Stimulated activated naive CD8-positive, alpha-beta T cell treated with anti-CD3 and anti-CD28 coated beads, Interleukin-15, Interleukin-2, amounts not matched to agents 100 ng/mL and 50 ng/mL, for 24 hours (primary cell): Measurements from ENCODE around the gene TMEM169.
"Not testable (repeated sequence)": the region's sequence is repeated elsewhere in the genome, so short reads cannot be mapped to it uniquely, and the experiment has no call there.

Experiments used
- H3K27ac Mint-ChIP-seq: one replicate; pipeline ENCODE4 v1.8.0; 2021; ENCODE audit warnings: mild to moderate bottlenecking, mixed read lengths
- H3K27me3 Mint-ChIP-seq: one replicate; pipeline ENCODE4 v1.8.0; 2021; ENCODE audit warnings: mixed read lengths
- H3K36me3 Mint-ChIP-seq: one replicate; pipeline ENCODE4 v1.8.0; 2021; ENCODE audit warnings: low read depth, mixed read lengths
- H3K4me1 Mint-ChIP-seq: one replicate; pipeline ENCODE4 v1.8.0; 2021; ENCODE audit warnings: low read depth, mixed read lengths
- H3K4me3 Mint-ChIP-seq: one replicate; pipeline ENCODE4 v1.8.0; 2021; ENCODE audit warnings: mild to moderate bottlenecking, mixed read lengths
- H3K9me3 Mint-ChIP-seq: one replicate; pipeline ENCODE4 v1.8.0; 2021; ENCODE audit warnings: mixed read lengths

TMEM169 gene

DNA sequence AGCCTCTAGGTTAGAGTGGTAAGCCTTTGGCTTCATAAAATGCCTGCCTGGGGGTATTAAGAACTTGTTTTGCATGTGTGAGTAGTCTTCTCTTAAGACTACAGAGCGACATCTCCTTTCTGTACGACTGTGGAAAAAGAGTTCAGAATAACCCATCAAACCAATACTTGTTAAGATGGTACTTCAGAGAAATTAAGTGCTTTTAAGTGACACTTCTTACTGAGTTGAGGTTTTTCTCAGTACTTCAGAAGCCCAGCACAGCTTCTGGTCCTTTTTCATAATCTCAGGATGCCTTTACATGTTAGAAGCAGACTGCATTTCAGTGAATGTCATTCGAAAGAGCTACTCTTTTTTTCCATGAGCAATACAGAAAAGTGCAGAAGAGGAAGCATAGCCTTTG is 38.3 kb downstream of the TMEM169 start:
- H3K27me3 Mint-ChIP-seq = no peaks in the 10 kb centered on the region
- H3K4me1 Mint-ChIP-seq = peaks cover 91% of the 10 kb centered on the region
- peak overlapping the region; percentile 50 for H3K4me3 Mint-ChIP-seq
- peak overlapping the region; percentile 95 for H3K27ac Mint-ChIP-seq
- peaks cover 97% of the 10 kb centered on the region for H3K36me3 Mint-ChIP-seq
- no peaks in the 10 kb centered on the region for H3K9me3 Mint-ChIP-seq

DNA sequence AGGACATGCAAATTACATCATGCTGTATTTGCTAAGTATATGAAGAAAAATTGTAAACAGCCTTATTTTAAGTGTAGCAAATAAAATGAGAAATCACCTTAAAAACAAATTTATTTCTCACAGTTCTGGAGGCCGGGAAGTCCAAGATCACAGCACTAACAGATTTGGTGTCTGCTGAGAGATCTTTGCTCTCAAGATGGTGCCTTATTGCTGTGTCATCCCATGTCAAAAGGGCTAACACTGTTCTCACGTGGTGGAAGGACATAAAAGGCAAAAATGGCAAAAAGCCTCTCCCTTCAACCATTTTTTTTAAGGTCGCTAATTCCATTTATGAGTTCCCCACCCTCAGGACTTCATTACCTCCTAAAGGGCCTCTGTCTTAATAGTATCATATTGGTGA is 39.5 kb downstream of the TMEM169 start:
- no peaks in the 10 kb centered on the region for H3K27me3 Mint-ChIP-seq
- H3K27ac Mint-ChIP-seq = peak overlapping the region; percentile 95
- no peaks in the 10 kb centered on the region for H3K9me3 Mint-ChIP-seq
- peaks cover 98% of the 10 kb centered on the region for H3K36me3 Mint-ChIP-seq
- H3K4me3 Mint-ChIP-seq = peak overlapping the region; percentile 35
- H3K4me1 Mint-ChIP-seq = peaks cover 89% of the 10 kb centered on the region

DNA sequence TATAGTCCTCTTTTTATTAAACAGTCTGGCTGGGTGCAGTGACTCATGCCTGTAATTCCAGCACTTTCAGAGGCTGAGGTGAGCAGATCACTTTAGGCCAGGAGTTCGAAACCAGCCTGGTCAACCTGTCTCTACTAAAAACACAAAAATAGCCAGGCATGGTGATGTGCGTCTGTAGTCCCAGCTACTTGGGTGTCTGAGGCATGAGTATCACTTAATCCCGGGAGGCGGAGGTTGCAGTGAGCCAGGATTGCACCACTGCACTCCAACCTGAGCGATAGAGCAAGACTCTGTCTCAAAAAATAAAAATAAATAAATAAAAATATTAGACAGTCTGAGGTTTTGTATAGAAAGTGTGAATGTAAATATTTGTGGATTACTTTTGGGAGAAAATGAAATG is 45.2 kb downstream of the TMEM169 start:
- peaks cover 91% of the 10 kb centered on the region for H3K36me3 Mint-ChIP-seq
- peak overlapping the region; percentile 61 for H3K27ac Mint-ChIP-seq
- peak overlapping the region; percentile 12 for H3K4me3 Mint-ChIP-seq
- no peaks in the 10 kb centered on the region for H3K9me3 Mint-ChIP-seq
- H3K27me3 Mint-ChIP-seq = no peaks in the 10 kb centered on the region
- peaks cover 62% of the 10 kb centered on the region for H3K4me1 Mint-ChIP-seq

DNA sequence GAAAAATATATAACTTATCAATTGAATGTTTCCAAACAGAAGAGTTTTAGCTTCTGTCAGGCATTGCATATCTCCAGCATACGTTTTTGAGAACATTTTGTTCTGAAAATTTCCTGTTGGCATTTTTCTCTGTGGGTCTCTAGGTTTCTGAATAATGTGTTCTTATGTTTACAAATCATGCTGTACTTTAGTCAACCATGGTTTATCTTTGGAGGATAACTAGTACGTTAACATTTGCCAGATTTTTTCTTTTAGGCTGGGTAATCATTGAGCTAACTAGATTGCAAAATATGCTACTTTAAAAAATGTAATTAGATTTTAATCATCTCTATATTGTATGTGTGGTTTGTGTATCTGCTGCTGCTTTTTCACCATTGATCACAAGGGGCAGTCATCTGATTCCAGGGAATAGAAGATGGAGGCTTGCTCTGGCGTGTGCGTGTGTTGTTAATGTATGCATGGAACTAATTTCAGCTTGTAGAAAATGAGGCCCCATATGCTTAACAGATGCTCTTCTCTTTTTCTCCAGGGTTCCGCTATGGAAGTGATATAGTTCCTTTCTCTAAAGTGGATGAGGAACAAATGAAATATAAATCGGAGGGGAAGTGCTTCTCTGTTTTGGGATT is 48.7 kb downstream of the TMEM169 start:
- Mint-ChIP-seq H3K4me3 (no peak overlapping the region), H3K4me1 (peaks cover 59% of the 10 kb centered on the region), H3K27ac (no peak overlapping the region), H3K9me3 (no peaks in the 10 kb centered on the region), H3K36me3 (peaks cover 90% of the 10 kb centered on the region), H3K27me3 (no peaks in the 10 kb centered on the region)

DNA sequence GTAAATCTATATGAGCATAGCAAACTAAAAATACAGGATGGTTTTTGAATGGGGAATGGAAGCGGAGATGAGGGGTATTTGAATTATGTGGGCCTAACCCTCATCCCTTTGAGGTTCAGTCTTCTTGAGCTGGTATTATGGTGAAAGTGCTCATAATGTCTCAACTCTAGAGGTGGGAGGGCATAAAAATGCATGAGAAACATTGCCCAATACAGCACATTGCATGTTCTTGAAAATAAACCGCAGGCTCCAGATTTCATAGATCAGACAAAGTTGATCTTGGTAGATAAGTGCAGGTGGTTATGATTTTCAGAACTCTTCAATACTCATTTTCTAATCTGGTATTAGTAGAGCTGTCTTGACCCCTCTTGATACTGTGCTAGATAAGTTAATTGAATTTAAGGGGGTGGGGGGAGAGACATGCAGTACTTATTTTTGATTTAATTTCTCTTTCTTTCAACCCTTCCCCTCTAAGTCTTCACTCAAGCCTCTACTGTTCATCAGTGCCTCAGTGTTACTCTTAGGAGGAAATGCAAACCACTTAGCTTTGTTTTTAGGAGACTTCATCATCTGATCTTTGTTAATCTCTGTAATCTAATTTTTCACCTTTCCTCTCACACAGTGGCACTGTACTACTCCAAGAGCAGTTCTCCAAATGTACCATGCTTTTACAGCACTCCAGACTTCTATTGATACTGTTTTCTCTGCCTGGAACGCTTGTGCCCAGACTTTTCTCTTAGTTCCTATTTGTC is 49.6 kb downstream of the TMEM169 start:
- peak overlapping the region; percentile 24 for H3K27ac Mint-ChIP-seq
- peaks cover 91% of the 10 kb centered on the region for H3K36me3 Mint-ChIP-seq
- no peaks in the 10 kb centered on the region for H3K9me3 Mint-ChIP-seq
- H3K27me3 Mint-ChIP-seq = no peaks in the 10 kb centered on the region
- peaks cover 55% of the 10 kb centered on the region for H3K4me1 Mint-ChIP-seq
- no peak overlapping the region for H3K4me3 Mint-ChIP-seq

DNA sequence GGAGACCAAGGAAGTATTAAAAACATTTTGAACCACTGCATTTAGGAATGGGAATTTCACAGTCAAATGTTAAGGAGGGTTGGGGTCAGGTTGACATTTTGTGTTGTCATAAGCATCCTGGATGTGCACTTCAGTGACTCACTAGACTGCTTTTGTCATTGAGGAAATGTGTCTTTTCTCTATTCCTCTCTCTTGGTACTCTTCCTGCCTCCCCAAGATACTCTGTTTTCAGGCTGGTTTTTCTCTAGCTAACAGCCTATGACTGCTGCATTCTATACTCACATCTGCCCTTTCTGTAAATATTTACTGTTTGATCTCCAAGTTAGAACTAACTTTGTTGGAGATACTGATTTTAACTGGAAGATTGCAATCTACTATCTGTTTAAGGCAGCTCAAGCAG is 50.9 kb downstream of the TMEM169 start:
- Mint-ChIP-seq H3K27ac (peak overlapping the region; percentile 27), H3K4me3 (no peak overlapping the region), H3K9me3 (no peaks in the 10 kb centered on the region), H3K4me1 (peaks cover 45% of the 10 kb centered on the region), H3K27me3 (no peaks in the 10 kb centered on the region), H3K36me3 (peaks cover 92% of the 10 kb centered on the region)

DNA sequence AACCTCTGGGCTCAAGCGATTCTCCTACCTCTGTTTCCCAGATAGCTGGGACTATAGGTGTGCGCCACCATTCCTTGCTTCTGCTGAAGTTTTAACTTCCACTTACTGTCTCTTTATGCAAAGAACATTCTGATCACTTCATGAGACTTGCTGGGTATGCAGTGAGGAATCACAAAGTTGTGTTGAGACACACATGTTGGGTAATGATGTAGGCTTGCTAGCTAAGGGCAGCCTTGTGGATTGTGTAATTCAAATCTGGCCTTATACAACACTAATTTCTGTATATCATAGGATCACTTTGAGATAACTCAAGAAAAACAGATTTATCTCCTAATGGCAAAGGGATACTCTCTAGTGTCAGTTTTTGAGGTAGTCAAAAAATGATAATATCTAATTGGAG is 51.7 kb downstream of the TMEM169 start:
- Mint-ChIP-seq H3K9me3 (no peaks in the 10 kb centered on the region), H3K36me3 (peaks cover 92% of the 10 kb centered on the region), H3K4me1 (peaks cover 45% of the 10 kb centered on the region), H3K4me3 (no peak overlapping the region), H3K27ac (peak overlapping the region; percentile 62), H3K27me3 (no peaks in the 10 kb centered on the region)

DNA sequence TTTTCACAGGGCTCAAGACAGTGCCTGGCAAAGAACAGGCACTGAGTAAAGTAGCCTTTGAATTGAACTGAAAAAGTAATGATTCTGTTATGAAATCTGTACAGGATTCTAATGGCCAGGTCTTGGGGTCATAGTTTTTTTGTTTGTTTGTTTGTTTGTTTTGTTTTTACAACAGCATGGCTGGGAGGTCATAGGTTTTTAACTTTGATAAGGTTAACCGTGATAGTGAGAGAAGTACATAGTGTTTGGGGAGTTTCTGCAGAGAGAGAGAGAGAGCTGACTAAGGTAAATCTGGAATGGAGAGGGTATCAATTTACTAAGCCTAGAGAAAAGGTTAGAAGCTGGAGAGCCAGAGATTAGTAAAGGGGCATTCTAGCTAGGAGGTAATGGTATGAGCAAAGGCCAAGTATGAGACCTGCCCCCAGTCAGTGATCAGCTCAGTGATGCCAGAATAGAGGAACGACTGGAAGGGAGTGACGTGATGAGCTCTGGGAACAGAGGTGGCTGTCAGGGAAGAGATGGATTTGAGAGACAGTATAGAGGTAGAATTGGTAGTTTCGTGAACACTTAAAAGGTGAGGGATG is 53.3 kb downstream of the TMEM169 start:
- no peaks in the 10 kb centered on the region for H3K9me3 Mint-ChIP-seq
- no peak overlapping the region for H3K4me3 Mint-ChIP-seq
- H3K27me3 Mint-ChIP-seq = no peaks in the 10 kb centered on the region
- H3K36me3 Mint-ChIP-seq = peaks cover 96% of the 10 kb centered on the region
- peaks cover 50% of the 10 kb centered on the region for H3K4me1 Mint-ChIP-seq
- peak overlapping the region; percentile 14 for H3K27ac Mint-ChIP-seq

DNA sequence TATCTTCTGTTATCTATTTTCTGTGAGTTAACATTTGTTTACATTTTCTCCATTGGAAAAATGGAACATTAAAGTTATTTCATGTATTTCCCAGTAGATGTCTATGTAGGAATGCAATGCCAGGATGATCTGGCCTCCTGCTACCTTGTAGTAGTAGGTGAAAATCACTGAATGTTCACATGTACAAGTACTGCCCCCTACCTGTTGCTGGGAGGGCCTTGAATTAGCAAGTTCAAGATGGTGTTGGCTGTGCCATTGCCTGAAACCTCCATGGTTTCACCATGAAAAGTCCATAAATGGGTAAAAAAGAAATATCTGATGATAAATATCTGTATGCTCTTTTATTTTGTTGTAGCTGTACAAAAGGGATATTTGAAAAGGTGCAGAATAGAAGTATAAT is 58.2 kb downstream of the TMEM169 start:
- H3K27me3 Mint-ChIP-seq = no peaks in the 10 kb centered on the region
- H3K4me1 Mint-ChIP-seq = peaks cover 42% of the 10 kb centered on the region
- H3K36me3 Mint-ChIP-seq = peaks cover 77% of the 10 kb centered on the region
- H3K27ac Mint-ChIP-seq = no peak overlapping the region
- H3K9me3 Mint-ChIP-seq = no peaks in the 10 kb centered on the region
- H3K4me3 Mint-ChIP-seq = no peak overlapping the region

DNA sequence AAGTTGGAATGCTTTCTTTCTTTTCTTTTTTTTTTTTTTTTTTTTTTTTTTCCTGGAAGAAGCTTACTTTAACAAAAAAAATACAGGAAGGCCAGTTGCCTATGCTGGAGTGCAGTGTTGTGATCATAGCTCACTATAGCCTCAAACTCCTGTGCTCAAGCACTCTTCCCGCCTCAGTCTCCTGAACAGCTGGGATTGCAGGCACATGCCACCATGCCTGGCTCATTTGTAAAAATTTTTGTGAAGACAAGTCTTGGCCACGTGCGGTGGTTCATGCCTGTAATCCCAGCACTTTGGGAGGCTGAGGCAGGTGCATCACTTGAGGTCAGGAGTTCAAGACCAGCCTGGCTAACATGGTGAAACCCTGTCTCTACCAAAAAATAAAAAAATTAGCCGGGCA is 59.8 kb downstream of the TMEM169 start:
- not testable (repeated sequence) for H3K9me3 Mint-ChIP-seq, H3K27me3 Mint-ChIP-seq, H3K4me3 Mint-ChIP-seq, H3K27ac Mint-ChIP-seq
- peaks cover 34% of the 10 kb centered on the region for H3K4me1 Mint-ChIP-seq
- H3K36me3 Mint-ChIP-seq = peaks cover 62% of the 10 kb centered on the region

DNA sequence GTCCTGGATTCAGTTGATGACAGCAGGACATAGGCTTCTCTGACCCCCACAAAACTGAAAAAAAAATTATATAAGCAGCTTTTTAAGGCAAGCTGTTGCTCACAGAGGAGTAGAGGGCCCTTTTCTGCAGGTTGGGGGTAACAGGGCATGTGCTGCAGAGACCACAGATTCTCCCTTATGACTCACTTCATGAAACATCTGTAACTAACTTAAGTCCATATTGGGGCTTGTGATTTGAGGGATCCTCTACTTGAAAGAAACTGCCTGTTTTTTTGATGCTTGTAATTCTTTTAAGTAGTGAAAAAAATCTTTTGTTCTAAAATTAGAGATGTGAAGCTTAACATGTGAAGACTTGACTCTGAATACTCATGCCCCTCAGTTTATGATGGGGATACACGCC is 60.8 kb downstream of the TMEM169 start:
- H3K4me3 Mint-ChIP-seq = no peak overlapping the region
- peaks cover 52% of the 10 kb centered on the region for H3K36me3 Mint-ChIP-seq
- H3K27me3 Mint-ChIP-seq = no peaks in the 10 kb centered on the region
- no peaks in the 10 kb centered on the region for H3K9me3 Mint-ChIP-seq
- peak overlapping the region; percentile 57 for H3K27ac Mint-ChIP-seq
- H3K4me1 Mint-ChIP-seq = peaks cover 40% of the 10 kb centered on the region

DNA sequence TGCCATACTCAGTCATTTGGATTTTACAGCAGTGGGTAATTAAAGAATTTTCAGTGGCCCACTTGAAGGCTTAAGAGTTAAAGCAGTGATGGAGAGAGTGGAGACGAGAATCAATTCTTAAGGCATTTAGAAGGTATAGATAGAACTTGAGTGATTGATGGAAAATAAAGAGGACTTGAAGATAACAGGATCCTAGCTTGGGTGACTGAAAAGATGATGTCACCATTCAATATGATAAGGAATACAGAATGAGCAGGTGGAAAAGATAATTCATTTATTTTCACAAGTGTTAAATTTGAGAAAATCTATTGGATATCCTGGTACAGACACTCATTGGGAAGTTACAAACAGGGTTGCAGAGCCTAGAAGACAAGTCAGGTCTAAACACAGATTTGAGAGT is 62.7 kb downstream of the TMEM169 start:
- Mint-ChIP-seq H3K27ac (no peak overlapping the region), H3K4me3 (no peak overlapping the region), H3K4me1 (peaks cover 37% of the 10 kb centered on the region), H3K27me3 (no peaks in the 10 kb centered on the region), H3K36me3 (peaks cover 34% of the 10 kb centered on the region), H3K9me3 (no peaks in the 10 kb centered on the region)

DNA sequence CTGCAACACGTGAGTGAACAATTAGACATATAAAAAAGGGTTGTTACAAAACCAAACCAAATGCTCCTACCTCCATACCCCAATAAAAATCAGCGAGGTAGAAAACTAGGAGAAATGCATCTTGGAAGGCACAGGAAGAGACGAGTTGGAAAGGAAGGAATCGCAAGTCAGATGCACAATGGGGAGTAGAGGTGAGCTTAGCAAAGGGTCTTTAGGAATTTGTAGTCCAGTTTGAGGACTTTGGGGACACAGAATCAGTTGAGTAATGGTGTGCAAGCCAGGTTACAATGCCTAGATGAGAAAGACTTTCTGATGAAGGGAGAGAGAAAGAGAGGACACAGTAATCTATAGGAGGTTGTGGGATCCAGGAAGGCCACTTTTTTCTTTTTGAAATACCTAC is 63.1 kb downstream of the TMEM169 start:
- peaks cover 29% of the 10 kb centered on the region for H3K36me3 Mint-ChIP-seq
- no peak overlapping the region for H3K27ac Mint-ChIP-seq
- H3K27me3 Mint-ChIP-seq = no peaks in the 10 kb centered on the region
- H3K4me1 Mint-ChIP-seq = peaks cover 35% of the 10 kb centered on the region
- no peak overlapping the region for H3K4me3 Mint-ChIP-seq
- H3K9me3 Mint-ChIP-seq = no peaks in the 10 kb centered on the region

DNA sequence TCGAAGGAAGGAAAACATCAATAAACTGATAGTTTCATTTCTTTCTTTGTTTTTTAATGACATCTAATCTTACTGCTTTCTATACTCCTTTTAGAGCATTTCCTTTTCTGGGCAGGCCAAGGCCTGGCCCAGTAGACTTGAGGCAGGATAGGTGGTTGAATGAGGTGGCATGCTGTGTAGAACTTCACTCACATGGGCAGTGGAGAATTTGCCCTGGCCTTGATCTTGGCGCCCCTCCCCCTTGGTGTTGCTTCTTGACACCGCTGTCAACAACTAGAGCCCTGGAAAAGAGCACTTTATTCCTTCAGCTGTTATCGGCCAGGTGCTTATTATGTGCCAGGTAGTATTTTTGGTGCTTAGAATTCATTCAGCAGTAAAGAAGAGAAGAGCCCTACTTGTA is 64.9 kb downstream of the TMEM169 start:
- H3K27me3 Mint-ChIP-seq = no peaks in the 10 kb centered on the region
- H3K4me1 Mint-ChIP-seq = peaks cover 23% of the 10 kb centered on the region
- no peaks in the 10 kb centered on the region for H3K9me3 Mint-ChIP-seq
- peaks cover 27% of the 10 kb centered on the region for H3K36me3 Mint-ChIP-seq
- H3K4me3 Mint-ChIP-seq = no peak overlapping the region
- H3K27ac Mint-ChIP-seq = peak overlapping the region; percentile 12
